Cardiac muscle cell (in vitro differentiated cells and primary cell): ENCODE results near the gene SEZ6. TPM values are rescaled to one million over a fixed set of nuclear protein-coding genes. Genes with fewer than 3 reads are reported as not detected.
A peak's percentile ranks its signal among the peaks of the same experiment; 100 is the strongest.

Experiments used
- DNase-seq, 2 donors: peaks; one replicate each; pipeline versions ENCODE4 v3.0.0 to v3.0.0-alpha.2; 2010 to 2017; ENCODE audit warnings: low read depth in 1 of 2, low spot score in 1 of 2
- H3K27ac ChIP-seq: fragments of 200-600 bp; sonication (generic); 2 replicates; pipeline ENCODE4 v1.5.1; 2016
- H3K27me3 ChIP-seq: fragments of 200-600 bp; sonication (generic); 2 replicates; pipeline ENCODE4 v1.6.0; 2016; ENCODE audit warnings: control low read depth
- H3K36me3 ChIP-seq: fragments of 200-600 bp; sonication (generic); 2 replicates; pipeline ENCODE4 v1.5.1; 2016; ENCODE audit warnings: control low read depth
- H3K4me1 ChIP-seq: fragments of 200-600 bp; sonication (generic); 2 replicates; pipeline ENCODE4 v1.8.1; 2017; ENCODE audit warnings: low read depth, mild to moderate bottlenecking, mixed run types
- H3K4me3 ChIP-seq: fragments of 200-600 bp; sonication (generic); 2 replicates; pipeline ENCODE4 v1.5.1; 2016; ENCODE audit warnings: mild to moderate bottlenecking
- H3K9me3 ChIP-seq: fragments of 200-600 bp; sonication (generic); 2 replicates; pipeline ENCODE4 v1.5.1; 2017; ENCODE audit warnings: low read depth, mild to moderate bottlenecking, control low read depth
- CTCF ChIP-seq: IDR thresholded peaks from 2 replicates; pipeline ENCODE4 v1.5.1; 2012; ENCODE audit warnings: low read depth, mild to moderate bottlenecking, low read length
- polyA plus RNA-seq: library from polyadenylated mRNA; unstranded; fragments of >200 nt; fragmentation: Nextera tagmentation; extraction: Ambion mirVana; gene quantifications from 2 replicates; pipeline ENCODE4 v1.2.1, GENCODE V29; 2016
- total RNA-seq: library from RNA; depleted of rRNA; stranded (reverse); fragments of >200 nt; gene quantifications from 2 replicates; pipeline ENCODE4 v1.2.3, GENCODE V29; 2016

The SEZ6 gene
- total and polyA plus RNA-seq, 2 experiments from 2014 or later: 0.21 to 0.95 TPM

GRCh38 chr17:29032857-29033197, 27.0 kb upstream of the SEZ6 start:
- DNase-seq: peak in 1 of 2 donors; percentile 57
- Histone ChIP-seq H3K4me1 (no peaks in the 10 kb centered on the region), H3K27me3 (no peaks in the 10 kb centered on the region), H3K27ac (no peak overlapping the region), H3K36me3 (no peaks in the 10 kb centered on the region), H3K9me3 (no peaks in the 10 kb centered on the region), H3K4me3 (no peak overlapping the region)
- TF ChIP-seq CTCF: no peak

- Histone ChIP-seq H3K4me3 (no peak overlapping the region), H3K27ac (no peak overlapping the region), H3K4me1 (no peaks in the 10 kb centered on the region), H3K36me3 (no peaks in the 10 kb centered on the region), H3K27me3 (no peaks in the 10 kb centered on the region), H3K9me3 (no peaks in the 10 kb centered on the region)
- TF ChIP-seq CTCF: no peak
- peak in 1 of 2 donors; percentile 27 for DNase-seq
Observed at GRCh38 chr17:29032013-29032856, 26.4 kb upstream of the SEZ6 start.

DNA sequence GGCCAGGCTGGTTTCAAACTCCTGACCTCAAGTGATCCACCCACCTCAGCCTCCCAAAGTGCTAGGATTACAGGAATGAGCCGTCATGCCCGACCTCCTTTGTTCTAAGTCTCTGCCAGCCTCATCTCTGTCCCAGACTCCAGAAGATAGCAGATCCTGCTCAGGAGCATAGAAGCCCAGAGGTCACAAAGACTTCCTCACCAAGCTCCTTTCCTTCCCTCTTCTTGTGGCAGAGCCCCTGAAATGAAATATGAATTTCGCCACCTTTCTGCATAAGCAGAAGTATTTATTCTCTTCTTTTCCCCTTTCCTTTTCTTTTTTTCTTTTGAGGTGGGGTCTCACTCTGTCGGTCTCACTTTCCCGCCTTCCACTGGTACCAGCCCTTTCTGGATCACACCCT, 25.7 kb upstream of the SEZ6 start:
- no peaks in the 10 kb centered on the region for H3K9me3 ChIP-seq
- DNase-seq: no peak
- no peak for TF ChIP-seq CTCF
- H3K4me3 ChIP-seq: no peak overlapping the region
- H3K36me3 ChIP-seq: no peaks in the 10 kb centered on the region
- no peaks in the 10 kb centered on the region for H3K27me3 ChIP-seq
- H3K4me1 ChIP-seq: no peaks in the 10 kb centered on the region
- no peak overlapping the region for H3K27ac ChIP-seq

- H3K4me1 ChIP-seq: peaks cover 7% of the 10 kb centered on the region
- TF ChIP-seq CTCF: no peak
- no peaks in the 10 kb centered on the region for H3K9me3 ChIP-seq
- H3K27me3 ChIP-seq: peaks cover 2% of the 10 kb centered on the region
- H3K27ac ChIP-seq: no peak overlapping the region
- DNase-seq: no peak
- H3K4me3 ChIP-seq: no peak overlapping the region
- no peaks in the 10 kb centered on the region for H3K36me3 ChIP-seq
Observed at GRCh38 chr17:29024316-29024952, 18.6 kb upstream of the SEZ6 start.

DNA sequence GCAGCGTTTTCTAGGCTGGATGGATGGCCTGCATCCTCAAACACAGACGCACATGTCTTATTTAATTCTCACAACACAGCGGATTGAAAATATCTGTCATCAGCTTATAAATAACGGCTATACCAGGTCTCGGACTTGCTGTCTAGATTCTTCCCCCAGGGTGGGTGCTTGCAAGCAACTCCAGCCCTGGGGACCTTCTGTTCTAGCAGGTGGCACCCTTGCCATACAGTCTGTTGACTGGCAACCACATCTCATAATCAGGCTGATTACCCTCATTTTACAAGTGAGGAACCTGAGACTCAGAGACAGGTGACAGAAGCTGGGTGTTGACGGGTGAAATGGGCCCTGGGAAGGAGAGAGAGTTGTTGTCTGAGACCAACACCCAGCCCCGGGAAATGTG, 16.2 kb upstream of the SEZ6 start:
- H3K9me3 ChIP-seq: no peaks in the 10 kb centered on the region
- H3K4me3 ChIP-seq: no peak overlapping the region
- peaks cover 6% of the 10 kb centered on the region for H3K27me3 ChIP-seq

More for the DNA sequence above, 16.2 kb upstream of the SEZ6 start:
- no peak for DNase-seq
- no peak for TF ChIP-seq CTCF
- H3K4me1 ChIP-seq: peaks cover 7% of the 10 kb centered on the region
- no peak overlapping the region for H3K27ac ChIP-seq
- H3K36me3 ChIP-seq: no peaks in the 10 kb centered on the region
